OCI-LY3 (cell line): ENCODE data around the gene MCCC1.

Experiments
- H2AFZ ChIP-seq: fragments of 200-600, 300-600 bp; shearing (Covaris generic); 2 replicates; pipeline ENCODE4 v1.6.0; 2014; ENCODE audit warnings: antibody characterized with exemption, low read depth, low read length
- H3K27ac ChIP-seq: fragments of 200-600, 300-600 bp; sonication (generic); 2 replicates; pipeline ENCODE4 v1.5.1; 2014; ENCODE audit warnings: mild to moderate bottlenecking, low read length, moderate library complexity, mixed read lengths
- H3K27me3 ChIP-seq: fragments of 200-600, 300-600 bp; sonication (generic); 2 replicates; pipeline ENCODE4 v1.6.1; 2014; ENCODE audit warnings: low read depth, low read length, mixed read lengths
- H3K36me3 ChIP-seq: fragments of 200-600, 300-600 bp; sonication (generic); replicated peaks from 2 replicates; pipeline ENCODE3; 2014; ENCODE audit warnings: low read depth, low read length, mixed read lengths
- H3K4me1 ChIP-seq: fragments of 300-600, 200-600 bp; sonication (generic); 2 replicates; pipeline ENCODE4 v1.6.1; 2014; ENCODE audit warnings: low read length, mixed read lengths
- H3K4me2 ChIP-seq: fragments of 200-600, 300-600 bp; sonication (generic); 2 replicates; pipeline ENCODE4 v1.6.1; 2014; ENCODE audit warnings: low read length, mixed read lengths
- H3K4me3 ChIP-seq: fragments of 300-600, 200-600 bp; sonication (generic); 2 replicates; pipeline ENCODE4 v1.5.1; 2014; ENCODE audit warnings: antibody characterized with exemption, mild to moderate bottlenecking, low read length, moderate library complexity
- H3K79me2 ChIP-seq: fragments of 300-600, 200-600 bp; shearing (Covaris generic); 2 replicates; pipeline ENCODE4 v1.6.1; 2014; ENCODE audit warnings: mild to moderate bottlenecking, low read length, mixed read lengths
- H3K9ac ChIP-seq: fragments of 300-600, 200-600 bp; shearing (Covaris generic); 2 replicates; pipeline ENCODE4 v1.6.0; 2014; ENCODE audit warnings: mild to moderate bottlenecking, low read length, moderate library complexity
- H3K9me3 ChIP-seq: fragments of 200-600, 300-600 bp; shearing (Covaris generic); 2 replicates; pipeline ENCODE4 v1.6.1; 2014; ENCODE audit warnings: low read length, mixed read lengths; ENCODE audit not compliant: insufficient read depth
- H4K20me1 ChIP-seq: fragments of 200-600, 300-600 bp; sonication (generic); 2 replicates; pipeline ENCODE4 v1.6.1; 2016; ENCODE audit warnings: low read length, mixed read lengths; ENCODE audit not compliant: insufficient read depth
- EZH2phosphoT487 ChIP-seq: fragments of 200-600 bp; shearing (Covaris generic); IDR thresholded peaks from 2 replicates; pipeline ENCODE4 v1.6.1; 2018; ENCODE audit warnings: antibody characterized with exemption, mixed run types, low read depth
- TF ChIP-seq, protein P1 (sequence below): fragments of 200-600, 300-600 bp; sonication (generic); IDR thresholded peaks from 2 replicates; pipeline ENCODE4 v1.5.1; 2014; ENCODE audit warnings: antibody characterized with exemption, low read length, low read depth

The MCCC1 gene

GRCh38 chr3:183044547-183045229, 54.6 kb downstream of the MCCC1 start:
- H3K36me3 ChIP-seq: peaks cover 28% of the 10 kb centered on the region
- H3K4me3 ChIP-seq: no peak overlapping the region
- H3K4me1 ChIP-seq: peaks cover 22% of the 10 kb centered on the region
- H3K27me3 ChIP-seq: no peaks in the 10 kb centered on the region
- no peak overlapping the region for H3K9ac ChIP-seq
- H3K4me2 ChIP-seq: no peak overlapping the region
- no peak overlapping the region for H2AFZ ChIP-seq
- TF ChIP-seq, protein P1, sequence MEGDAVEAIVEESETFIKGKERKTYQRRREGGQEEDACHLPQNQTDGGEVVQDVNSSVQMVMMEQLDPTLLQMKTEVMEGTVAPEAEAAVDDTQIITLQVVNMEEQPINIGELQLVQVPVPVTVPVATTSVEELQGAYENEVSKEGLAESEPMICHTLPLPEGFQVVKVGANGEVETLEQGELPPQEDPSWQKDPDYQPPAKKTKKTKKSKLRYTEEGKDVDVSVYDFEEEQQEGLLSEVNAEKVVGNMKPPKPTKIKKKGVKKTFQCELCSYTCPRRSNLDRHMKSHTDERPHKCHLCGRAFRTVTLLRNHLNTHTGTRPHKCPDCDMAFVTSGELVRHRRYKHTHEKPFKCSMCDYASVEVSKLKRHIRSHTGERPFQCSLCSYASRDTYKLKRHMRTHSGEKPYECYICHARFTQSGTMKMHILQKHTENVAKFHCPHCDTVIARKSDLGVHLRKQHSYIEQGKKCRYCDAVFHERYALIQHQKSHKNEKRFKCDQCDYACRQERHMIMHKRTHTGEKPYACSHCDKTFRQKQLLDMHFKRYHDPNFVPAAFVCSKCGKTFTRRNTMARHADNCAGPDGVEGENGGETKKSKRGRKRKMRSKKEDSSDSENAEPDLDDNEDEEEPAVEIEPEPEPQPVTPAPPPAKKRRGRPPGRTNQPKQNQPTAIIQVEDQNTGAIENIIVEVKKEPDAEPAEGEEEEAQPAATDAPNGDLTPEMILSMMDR: no peak
- no peaks in the 10 kb centered on the region for H3K9me3 ChIP-seq
- H3K79me2 ChIP-seq: no peaks in the 10 kb centered on the region
- H4K20me1 ChIP-seq: no peaks in the 10 kb centered on the region
- H3K27ac ChIP-seq: no peak overlapping the region

DNA sequence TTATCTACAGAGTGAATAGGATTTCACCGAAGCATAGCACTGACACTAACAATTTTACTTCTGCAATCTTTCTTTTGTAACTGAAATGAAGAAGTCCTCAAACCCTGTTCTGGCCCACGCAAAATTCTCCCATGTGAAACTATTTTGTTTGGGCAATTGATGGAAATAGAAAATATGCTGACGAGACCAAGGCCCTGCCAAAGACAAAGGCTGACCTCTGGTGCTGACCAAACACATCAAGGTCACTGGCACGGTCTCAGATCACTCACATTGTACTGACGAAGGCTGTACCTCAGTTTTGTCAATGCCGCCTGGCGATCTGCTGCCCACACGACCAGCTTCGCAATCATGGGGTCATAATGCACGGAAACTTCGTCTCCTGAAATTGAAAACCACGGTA, 60.5 kb downstream of the MCCC1 start:
- peaks cover 19% of the 10 kb centered on the region for H3K36me3 ChIP-seq
- H2AFZ ChIP-seq: no peak overlapping the region
- no peak overlapping the region for H3K9ac ChIP-seq
- H3K27me3 ChIP-seq: no peaks in the 10 kb centered on the region
- H3K9me3 ChIP-seq: no peaks in the 10 kb centered on the region
- no peak overlapping the region for H3K27ac ChIP-seq
- no peaks in the 10 kb centered on the region for H3K79me2 ChIP-seq
- no peak for TF ChIP-seq EZH2phosphoT487
- TF ChIP-seq, protein P1: no peak
- H3K4me2 ChIP-seq: no peak overlapping the region
- no peaks in the 10 kb centered on the region for H4K20me1 ChIP-seq
- no peak overlapping the region for H3K4me3 ChIP-seq
- no peaks in the 10 kb centered on the region for H3K4me1 ChIP-seq

- peaks cover 15% of the 10 kb centered on the region for H3K36me3 ChIP-seq
- no peak overlapping the region for H3K9ac ChIP-seq
- H3K79me2 ChIP-seq: no peaks in the 10 kb centered on the region
- no peak overlapping the region for H2AFZ ChIP-seq
- H3K27ac ChIP-seq: no peak overlapping the region
- no peak overlapping the region for H3K4me2 ChIP-seq
- TF ChIP-seq, protein P1: no peak
- no peak for TF ChIP-seq EZH2phosphoT487
- H4K20me1 ChIP-seq: no peaks in the 10 kb centered on the region
- no peak overlapping the region for H3K4me3 ChIP-seq
- H3K9me3 ChIP-seq: no peaks in the 10 kb centered on the region
- H3K4me1 ChIP-seq: no peaks in the 10 kb centered on the region
- no peaks in the 10 kb centered on the region for H3K27me3 ChIP-seq
Measured at GRCh38 chr3:183038221-183038620, 61.1 kb downstream of the MCCC1 start.

DNA sequence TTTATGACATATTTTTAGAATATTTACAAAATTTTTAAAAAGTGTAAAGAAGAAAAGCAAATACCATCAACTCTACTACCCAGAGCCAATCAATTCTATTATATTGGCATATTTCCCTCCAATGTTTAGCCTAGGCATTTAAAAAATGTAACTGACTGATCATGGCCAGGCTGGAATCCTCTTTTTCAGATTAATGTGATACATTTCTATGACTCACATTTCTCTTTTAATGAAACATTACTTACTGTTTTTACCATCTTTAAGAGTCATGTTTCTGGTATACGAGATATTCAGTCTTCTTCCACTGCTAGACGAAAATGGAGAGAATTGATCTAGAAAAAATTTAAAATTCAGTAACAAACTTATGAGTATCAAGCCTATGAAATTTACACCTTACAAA, 65.5 kb downstream of the MCCC1 start:
- H4K20me1 ChIP-seq: no peaks in the 10 kb centered on the region
- TF ChIP-seq, protein P1: no peak
- no peak for TF ChIP-seq EZH2phosphoT487
- H3K9me3 ChIP-seq: no peaks in the 10 kb centered on the region
- no peaks in the 10 kb centered on the region for H3K27me3 ChIP-seq
- H2AFZ ChIP-seq: no peak overlapping the region
- H3K27ac ChIP-seq: no peak overlapping the region
- H3K4me2 ChIP-seq: no peak overlapping the region
- peaks cover 27% of the 10 kb centered on the region for H3K36me3 ChIP-seq
- no peaks in the 10 kb centered on the region for H3K4me1 ChIP-seq
- no peaks in the 10 kb centered on the region for H3K79me2 ChIP-seq
- no peak overlapping the region for H3K9ac ChIP-seq
- H3K4me3 ChIP-seq: no peak overlapping the region
